GM21526 (cell line): ENCODE measurements around the gene ZNF417.
"Not testable (repeated sequence)": the region's sequence is repeated elsewhere in the genome, so short reads cannot be mapped to it uniquely, and the experiment has no call there.

Experiments
- ATAC-seq: cut with Tn5 transposase; IDR thresholded peaks from one replicate; pipeline ENCODE4 v1.9.1; 2021; ENCODE audit warnings: moderate library complexity; ENCODE audit not compliant: unreplicated experiment, low FRiP score

ZNF417 gene

DNA sequence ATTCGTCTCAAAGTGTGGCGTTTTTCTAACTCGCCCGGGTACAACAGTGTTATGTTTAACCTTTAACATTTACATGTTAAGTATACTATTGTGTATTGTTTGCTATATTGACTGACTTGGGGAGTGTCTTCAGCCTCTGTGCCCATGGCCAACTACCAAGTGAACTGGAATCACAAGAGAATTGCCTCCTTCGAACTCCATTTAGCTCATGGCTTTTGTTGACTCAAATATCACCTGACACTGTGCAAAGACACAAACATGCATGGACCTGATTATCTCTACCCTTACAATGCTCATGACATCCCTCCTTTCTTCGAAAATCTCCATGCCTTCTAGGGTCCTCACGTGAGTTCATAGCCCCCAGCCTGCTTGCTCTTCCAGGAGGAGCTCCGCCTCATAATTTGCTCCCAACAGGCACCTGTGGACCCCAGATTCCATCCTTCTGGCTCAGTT, 28.3 kb downstream of the ZNF417 start:
- peak; percentile 13 for ATAC-seq

DNA sequence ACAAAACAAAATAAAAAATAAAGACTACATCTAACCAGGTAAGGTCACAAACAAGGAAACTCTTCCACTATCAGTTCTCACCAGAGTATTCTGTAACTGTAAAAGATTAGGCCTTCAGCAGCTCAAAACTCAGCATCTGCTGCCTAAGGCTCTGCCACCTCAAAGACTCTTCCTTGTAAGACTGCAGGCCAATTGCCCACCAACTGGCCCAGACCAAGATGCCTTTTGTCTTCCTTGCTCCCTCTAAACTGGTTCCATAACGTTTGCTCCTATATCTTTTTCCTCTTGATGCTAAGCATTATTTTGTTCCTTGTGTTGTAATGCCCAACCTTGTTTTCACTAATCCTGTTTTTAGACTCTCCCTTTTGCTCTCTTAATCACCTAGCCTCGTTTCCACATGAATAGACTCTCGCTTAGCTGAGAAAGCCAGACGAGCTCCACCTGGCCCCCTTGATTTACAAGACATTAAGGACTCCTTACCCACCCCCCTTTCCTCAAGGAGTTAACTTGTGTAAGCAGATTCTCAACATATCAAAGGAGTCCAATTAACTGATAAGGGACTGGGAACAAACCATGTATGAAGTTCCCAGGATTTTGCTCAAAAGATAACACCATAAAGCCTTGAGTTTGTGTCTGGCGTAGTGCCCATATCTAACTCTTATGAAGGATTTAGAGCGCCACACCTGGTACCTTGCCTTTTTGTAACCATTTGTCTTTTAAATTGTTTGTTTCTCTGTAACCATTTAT, 29.0 kb downstream of the ZNF417 start:
- no peak for ATAC-seq

DNA sequence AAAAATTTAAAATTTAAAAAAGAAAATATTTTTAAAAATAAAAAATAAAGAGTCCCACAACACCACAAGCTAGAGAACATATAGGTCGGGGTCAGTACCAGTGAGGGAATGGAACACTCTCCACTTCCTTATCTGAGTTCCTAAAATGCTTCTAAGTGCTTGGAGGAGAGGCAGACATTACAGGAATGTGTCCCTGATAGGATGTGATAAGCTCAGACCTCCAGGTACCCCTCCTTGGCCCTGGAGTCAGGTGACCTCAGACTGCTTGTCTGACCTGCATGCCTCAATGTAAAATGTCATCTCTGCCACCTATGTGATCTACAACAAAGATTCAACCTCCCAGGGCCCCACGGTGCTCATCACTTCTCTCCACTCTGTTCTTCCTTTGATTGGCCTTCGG, 30.3 kb downstream of the ZNF417 start:
- ATAC-seq, result no peak

DNA sequence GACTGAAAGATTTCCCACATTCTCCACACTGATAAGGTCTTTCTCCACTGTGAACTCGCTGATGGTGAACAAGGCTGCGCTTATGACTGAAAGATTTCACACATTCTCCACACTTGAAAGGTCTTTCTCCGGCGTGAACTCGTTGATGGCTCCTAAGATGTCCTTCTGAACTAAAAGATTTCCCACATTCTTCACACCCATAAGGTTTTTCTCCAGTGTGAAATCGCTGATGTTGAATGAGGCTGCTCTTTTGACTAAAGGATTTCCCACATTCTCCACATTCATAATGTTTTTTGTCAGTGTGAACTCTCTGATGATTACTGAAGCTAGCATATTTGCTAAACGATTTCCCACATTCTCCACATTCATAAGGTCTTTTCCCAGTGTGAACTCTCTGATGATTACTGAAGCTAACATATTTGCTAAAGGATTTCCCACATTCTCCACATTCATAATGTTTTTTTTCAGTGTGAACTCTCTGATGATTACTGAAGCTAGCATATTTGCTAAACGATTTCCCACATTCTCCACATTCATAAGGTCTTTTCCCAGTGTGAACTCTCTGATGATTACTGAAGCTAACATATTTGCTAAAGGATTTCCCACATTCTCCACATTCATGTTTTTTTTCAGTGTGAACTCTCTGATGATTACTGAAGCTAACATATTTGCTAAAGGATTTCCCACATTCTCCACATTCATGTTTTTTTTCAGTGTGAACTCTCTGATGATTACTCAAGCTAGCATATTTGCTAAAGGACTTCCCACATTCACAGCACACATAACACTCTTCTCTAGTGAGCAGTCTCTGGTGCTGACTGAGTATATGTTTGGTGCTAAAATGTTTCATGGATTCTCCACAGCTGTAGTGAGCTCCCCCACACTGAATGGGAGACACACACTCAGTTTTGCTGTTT, 42.3 kb downstream of the ZNF417 start:
- not testable (repeated sequence) for ATAC-seq

DNA sequence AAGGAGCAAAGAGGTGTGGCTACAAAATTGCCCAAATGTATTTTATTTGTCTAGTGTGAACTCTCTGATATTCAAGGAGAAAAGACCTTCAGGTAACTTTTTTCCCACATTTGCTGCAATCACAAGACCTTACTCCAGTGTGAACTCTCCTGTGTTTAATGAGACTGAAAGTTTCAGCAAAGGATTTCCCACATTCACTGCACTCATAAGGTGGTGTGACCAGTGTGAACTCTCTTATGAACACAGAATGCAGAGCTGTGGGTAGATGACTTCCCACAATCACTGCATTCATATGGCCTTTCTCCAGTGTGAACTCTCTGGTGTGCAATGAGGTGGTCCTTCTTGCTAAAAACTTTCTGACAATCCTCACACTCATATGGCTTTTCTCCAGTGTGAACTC, 43.9 kb downstream of the ZNF417 start:
- ATAC-seq, result no peak

DNA sequence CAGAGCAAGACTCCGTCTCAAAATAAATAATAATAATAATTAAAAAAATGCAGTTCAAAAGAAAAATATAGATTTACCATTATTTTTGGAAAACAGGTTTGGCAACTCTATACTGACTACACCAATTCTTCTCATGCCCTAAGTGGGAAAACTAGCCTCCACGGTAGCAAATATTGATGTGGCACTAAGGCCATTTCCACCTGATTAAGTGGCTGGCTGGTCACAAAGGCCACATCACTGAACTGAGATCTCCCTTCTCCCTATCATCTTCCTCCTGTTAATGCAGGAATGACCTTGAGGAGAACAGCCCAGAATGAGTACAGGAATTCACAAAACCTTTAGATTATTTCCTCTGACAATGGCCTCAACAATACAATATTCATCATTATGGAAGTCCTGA, 46.2 kb downstream of the ZNF417 start:
- ATAC-seq, result no peak

DNA sequence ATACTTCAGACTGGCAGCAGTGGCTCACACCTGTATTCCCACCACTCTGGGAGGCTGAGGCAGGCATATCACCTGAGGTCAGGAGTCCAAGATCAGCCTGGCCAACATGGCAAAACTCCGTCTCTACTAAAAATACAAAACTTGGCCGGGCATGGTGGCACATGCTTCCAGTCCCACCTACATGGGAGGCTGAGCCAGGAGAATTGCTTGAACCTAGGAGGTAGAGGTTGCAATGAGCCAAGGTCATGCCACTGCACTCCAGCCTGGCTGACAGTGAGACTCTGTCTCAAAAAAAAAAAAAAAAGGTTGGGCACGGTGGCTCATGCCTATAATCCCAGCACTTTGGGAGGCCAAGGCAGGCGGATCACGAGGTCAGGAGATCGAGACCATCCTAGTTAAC, 46.7 kb downstream of the ZNF417 start:
- not testable (repeated sequence) for ATAC-seq

DNA sequence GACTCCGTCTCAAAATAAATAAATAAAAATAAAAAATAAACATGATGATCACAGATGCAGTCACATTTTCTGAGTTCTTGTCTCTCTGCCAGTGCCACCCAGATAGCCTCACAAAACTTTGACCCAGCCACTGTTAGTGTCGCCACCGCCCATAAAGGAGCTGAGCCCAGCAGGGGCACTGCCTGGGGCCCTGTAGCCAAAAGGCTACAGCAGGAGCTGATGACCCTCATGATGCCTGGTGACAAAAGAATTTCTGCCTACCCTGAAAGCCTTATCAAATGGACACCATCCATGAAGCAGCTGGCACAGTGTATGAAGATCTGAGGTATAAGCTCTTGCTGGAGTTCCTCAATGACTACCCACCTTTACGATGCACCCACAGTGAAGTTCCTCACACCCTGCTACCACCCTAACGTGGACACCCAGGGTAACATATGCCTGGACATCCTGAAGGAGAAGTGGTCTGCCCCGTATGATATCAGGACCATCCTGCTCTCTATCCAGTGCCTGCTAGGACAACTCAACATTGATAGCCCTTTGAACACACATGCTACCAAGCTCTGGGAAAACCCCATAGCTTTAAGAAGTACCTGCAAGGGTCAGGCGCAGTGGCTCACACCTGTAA, 48.4 kb downstream of the ZNF417 start:
- no peak for ATAC-seq
